PC-9 (cell line): ENCODE measurements around the gene GPRC5C.

Experiments
- CTCF ChIP-seq: fragments of 200-600 bp; sonication (generic); conservative IDR thresholded peaks from 2 replicates; pipeline ENCODE4 v1.6.1; 2017; ENCODE audit warnings: mixed run types, antibody characterized with exemption, mild to moderate bottlenecking, moderate library complexity
- EZH2 ChIP-seq: fragments of 200-600 bp; sonication (generic); IDR thresholded peaks from 2 replicates; pipeline ENCODE4 v1.8.0; 2017; ENCODE audit warnings: antibody characterized with exemption, low read depth

GRCh38 chr17:74480290-74480689, 48.4 kb downstream of the GPRC5C start:
- TF ChIP-seq CTCF = no peak
- TF ChIP-seq EZH2 = no peak
